CD4-positive, alpha-beta T cell (primary cell): ENCODE data around the gene MEGF11. TPM values are rescaled to one million over a fixed set of nuclear protein-coding genes. Genes with fewer than 3 reads are reported as not detected.

Experiments
- ATAC-seq: fragments of 200-7000 bp; cut with Tn5 transposase; one replicate; pipeline ENCODE4 v1.10.0; 2022; ENCODE audit warnings: mild to moderate bottlenecking; ENCODE audit not compliant: poor library complexity
- CTCF ChIA-PET: fragments of 350-600 bp; sonication (Branson Sonifier 250); formaldehyde crosslinking; loops from one replicate; lab custom pipeline; 2021; ENCODE audit warnings: antibody characterized with exemption, inconsistent platforms; lab: Charles Lee
- POLR2A ChIA-PET: fragments of 350-600 bp; sonication (Branson Sonifier 250); formaldehyde crosslinking; loops from one replicate; lab custom pipeline; 2021; ENCODE audit warnings: antibody characterized with exemption, inconsistent platforms; lab: Charles Lee
- DNase-seq, 14 experiments: peaks; one replicate each; pipeline ENCODE4 v3.0.0-alpha.2; 2013 to 2020; ENCODE audit warnings: mixed read lengths in 2 of 14
- H3K27ac ChIP-seq, 2 donors: one replicate each; pipeline versions ENCODE4 v1.5.1 to v1.7.0; 2013; ENCODE audit warnings: low read length in 2 of 2, low read depth in 1 of 2, mild to moderate bottlenecking in 1 of 2
- H3K27me3 ChIP-seq, 2 experiments: 1 replicate in 1 of 2; 2 replicates in 1 of 2; pipeline versions ENCODE4 v1.6.1 to v1.7.0; 2013; ENCODE audit warnings: low read length in 2 of 2, control low read depth in 1 of 2, mild to moderate bottlenecking in 1 of 2, moderate library complexity in 1 of 2; ENCODE audit not compliant: insufficient read depth in 2 of 2, control insufficient read depth in 1 of 2
- H3K36me3 ChIP-seq: one replicate; pipeline ENCODE4 v1.6.1; 2013; ENCODE audit warnings: low read length, control low read depth; ENCODE audit not compliant: insufficient read depth
- H3K4me1 ChIP-seq: one replicate; pipeline ENCODE4 v1.6.1; 2013; ENCODE audit warnings: low read length, control low read depth; ENCODE audit not compliant: insufficient read depth
- H3K4me3 ChIP-seq: one replicate; pipeline ENCODE4 v1.5.1; 2013; ENCODE audit warnings: mild to moderate bottlenecking, low read length, moderate library complexity
- H3K9me3 ChIP-seq, 2 experiments: 1 replicate in 1 of 2; 2 replicates in 1 of 2; pipeline versions ENCODE4 v1.6.1 to v1.7.0; 2013; ENCODE audit warnings: low read length in 2 of 2, mild to moderate bottlenecking in 2 of 2, control low read depth in 1 of 2, moderate library complexity in 1 of 2; ENCODE audit not compliant: control insufficient read depth in 1 of 2, insufficient read depth in 1 of 2
- H3K27ac Mint-ChIP-seq: one replicate; pipeline ENCODE4 v1.8.0; 2020; ENCODE audit warnings: mixed read lengths
- H3K27me3 Mint-ChIP-seq: one replicate; pipeline ENCODE4 v1.8.0; 2021; ENCODE audit warnings: mixed read lengths
- H3K36me3 Mint-ChIP-seq: one replicate; pipeline ENCODE4 v1.8.0; 2021; ENCODE audit warnings: low read depth, mixed read lengths
- H3K4me1 Mint-ChIP-seq: one replicate; pipeline ENCODE4 v1.8.0; 2021; ENCODE audit warnings: low read depth, mixed read lengths
- H3K4me3 Mint-ChIP-seq: one replicate; pipeline ENCODE4 v1.8.0; 2020; ENCODE audit warnings: mild to moderate bottlenecking, mixed read lengths
- H3K9me3 Mint-ChIP-seq: one replicate; pipeline ENCODE4 v1.8.0; 2020; ENCODE audit warnings: mixed read lengths
- intact Hi-C, 2 experiments: fragments of 100-400 bp; cut with DNase I in 1 of 2; cut with micrococcal nuclease in 1 of 2; formaldehyde crosslinking; loops; one replicate each; pipeline versions ENCODE4 v1.15.1 to v1.9.0; 2023 to 2025; cut with DNase I, micrococcal nuclease
- total RNA-seq, 174 experiments: library from RNA in 2 of 174; stranded (reverse) in 2 of 174; gene quantifications; one replicate each; pipeline ENCODE4 v1.2.3 and lab custom pipeline; 2021 to 2026
- TF ChIP-seq, protein P1 (sequence below): fragments of 200-600 bp; IDR thresholded peaks from one replicate; pipeline ENCODE4 v1.8.0; 2022; ENCODE audit warnings: antibody characterized with exemption, mild to moderate bottlenecking

The MEGF11 gene
- total RNA-seq, 2 experiments from 2014 or later = not detected

- POLR2A ChIA-PET = no interaction called here
- Histone ChIP-seq H3K36me3 (no peaks in the 10 kb centered on the region), H3K27me3 (peaks cover 8 to 28% of the 10 kb centered on the region in 2 experiments), H3K27ac (no peak overlapping the region), H3K4me3 (no peak overlapping the region), H3K4me1 (no peaks in the 10 kb centered on the region), H3K9me3 (no peaks in the 10 kb centered on the region)
- Mint-ChIP-seq H3K27me3 (peaks cover 57% of the 10 kb centered on the region), H3K9me3 (no peaks in the 10 kb centered on the region), H3K27ac (no peak overlapping the region), H3K4me3 (no peak overlapping the region), H3K4me1 (no peaks in the 10 kb centered on the region), H3K36me3 (no peaks in the 10 kb centered on the region)
- TF ChIP-seq, protein P1, sequence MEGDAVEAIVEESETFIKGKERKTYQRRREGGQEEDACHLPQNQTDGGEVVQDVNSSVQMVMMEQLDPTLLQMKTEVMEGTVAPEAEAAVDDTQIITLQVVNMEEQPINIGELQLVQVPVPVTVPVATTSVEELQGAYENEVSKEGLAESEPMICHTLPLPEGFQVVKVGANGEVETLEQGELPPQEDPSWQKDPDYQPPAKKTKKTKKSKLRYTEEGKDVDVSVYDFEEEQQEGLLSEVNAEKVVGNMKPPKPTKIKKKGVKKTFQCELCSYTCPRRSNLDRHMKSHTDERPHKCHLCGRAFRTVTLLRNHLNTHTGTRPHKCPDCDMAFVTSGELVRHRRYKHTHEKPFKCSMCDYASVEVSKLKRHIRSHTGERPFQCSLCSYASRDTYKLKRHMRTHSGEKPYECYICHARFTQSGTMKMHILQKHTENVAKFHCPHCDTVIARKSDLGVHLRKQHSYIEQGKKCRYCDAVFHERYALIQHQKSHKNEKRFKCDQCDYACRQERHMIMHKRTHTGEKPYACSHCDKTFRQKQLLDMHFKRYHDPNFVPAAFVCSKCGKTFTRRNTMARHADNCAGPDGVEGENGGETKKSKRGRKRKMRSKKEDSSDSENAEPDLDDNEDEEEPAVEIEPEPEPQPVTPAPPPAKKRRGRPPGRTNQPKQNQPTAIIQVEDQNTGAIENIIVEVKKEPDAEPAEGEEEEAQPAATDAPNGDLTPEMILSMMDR = no peak
- CTCF ChIA-PET = no interaction called here
- ATAC-seq = no peak
- intact Hi-C loops = no loop called here
- no peak for DNase-seq
Observed at GRCh38 chr15:66184492-66184891, 69.1 kb downstream of the MEGF11 start.

DNA sequence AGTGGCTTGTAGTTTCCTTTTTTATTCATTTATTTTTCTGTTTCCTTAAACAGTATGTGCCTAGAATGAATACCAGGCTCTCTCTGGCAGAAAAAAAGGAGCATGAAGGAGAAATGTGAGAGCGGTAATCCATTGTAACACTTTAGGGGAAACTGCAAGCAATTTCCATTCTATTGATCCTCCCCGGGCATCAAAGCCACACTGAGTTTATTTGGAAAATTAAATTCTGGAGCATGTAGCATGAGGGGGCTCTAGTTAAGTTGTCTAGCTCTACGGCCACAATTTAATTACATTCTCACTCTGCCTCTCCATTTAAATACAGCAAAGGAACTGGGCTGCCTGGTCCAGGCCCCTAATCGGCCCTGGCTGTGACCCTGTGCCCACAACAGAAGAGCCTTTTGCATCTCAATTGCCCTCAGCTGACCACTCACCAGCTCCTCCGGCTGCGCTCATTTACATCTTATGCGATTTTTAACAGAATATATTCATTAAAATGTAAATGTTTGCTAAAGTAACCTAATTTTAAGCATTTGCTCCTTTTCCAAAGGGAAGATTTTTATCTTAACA, 72.9 kb downstream of the MEGF11 start:
- H3K4me1 Mint-ChIP-seq = no peaks in the 10 kb centered on the region
- no peaks in the 10 kb centered on the region for H3K9me3 Mint-ChIP-seq
- Histone ChIP-seq H3K9me3 (no peaks in the 10 kb centered on the region), H3K27ac (no peak overlapping the region), H3K27me3 (peaks cover 11 to 28% of the 10 kb centered on the region in 2 experiments), H3K4me1 (no peaks in the 10 kb centered on the region), H3K36me3 (no peaks in the 10 kb centered on the region), H3K4me3 (no peak overlapping the region)
- H3K4me3 Mint-ChIP-seq = no peak overlapping the region
- no peak overlapping the region for H3K27ac Mint-ChIP-seq
- POLR2A ChIA-PET = no interaction called here
- ATAC-seq = no peak
- no peak for DNase-seq
- CTCF ChIA-PET = no interaction called here
- intact Hi-C loops = no loop called here
- H3K36me3 Mint-ChIP-seq = no peaks in the 10 kb centered on the region
- peaks cover 65% of the 10 kb centered on the region for H3K27me3 Mint-ChIP-seq
- TF ChIP-seq, protein P1 = no peak

DNA sequence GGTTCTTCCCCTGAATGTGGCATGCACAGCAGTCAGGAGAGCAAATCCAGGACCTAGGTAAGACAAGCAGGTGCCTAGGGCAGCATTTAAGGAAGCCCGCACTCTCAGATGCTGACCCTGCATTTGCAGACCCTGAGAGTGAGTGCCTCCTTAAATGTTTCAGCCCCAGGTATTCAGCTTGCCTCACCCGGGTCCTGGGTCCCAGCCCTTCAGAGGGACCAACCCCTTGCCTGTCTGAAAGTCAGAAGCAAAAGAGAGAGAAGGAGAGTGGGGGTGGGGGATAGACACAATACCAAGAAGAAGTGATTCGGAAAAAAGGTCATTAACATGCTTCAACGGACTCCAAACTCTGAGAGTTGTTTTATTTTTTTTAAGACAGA, 75.0 kb downstream of the MEGF11 start:
- no peak overlapping the region for H3K27ac Mint-ChIP-seq
- CTCF ChIA-PET = no interaction called here
- no peaks in the 10 kb centered on the region for H3K9me3 Mint-ChIP-seq
- Histone ChIP-seq H3K36me3 (no peaks in the 10 kb centered on the region), H3K9me3 (no peaks in the 10 kb centered on the region), H3K4me3 (no peak overlapping the region), H3K27me3 (peaks cover 5 to 13% of the 10 kb centered on the region in 2 experiments), H3K4me1 (no peaks in the 10 kb centered on the region), H3K27ac (no peak overlapping the region)
- intact Hi-C loops = no loop called here
- TF ChIP-seq, protein P1 = no peak
- POLR2A ChIA-PET = no interaction called here
- ATAC-seq (no peak), DNase-seq (no peak)
- H3K27me3 Mint-ChIP-seq = peaks cover 60% of the 10 kb centered on the region
- H3K4me1 Mint-ChIP-seq = no peaks in the 10 kb centered on the region
- no peak overlapping the region for H3K4me3 Mint-ChIP-seq
- no peaks in the 10 kb centered on the region for H3K36me3 Mint-ChIP-seq
